Liver (tissue), 9 donors: ENCODE data around the gene PPIA. TPM values are rescaled to one million over a fixed set of nuclear protein-coding genes. Genes with fewer than 3 reads are reported as not detected.

ENCODE experiments used
- DNase-seq: peaks from one replicate; pipeline ENCODE4 v3.0.0-alpha.2; 2017; ENCODE audit warnings: low spot score
- H3K27ac ChIP-seq, 2 donors: one replicate each; pipeline ENCODE4 v1.7.0; 2013; ENCODE audit warnings: inconsistent platforms in 2 of 2, low read length in 2 of 2, control low read depth in 1 of 2, low read depth in 1 of 2, mild to moderate bottlenecking in 1 of 2
- H3K27me3 ChIP-seq, 4 donors: one replicate each; pipeline versions ENCODE4 v1.6.1 to v1.7.0; 2013; ENCODE audit warnings: low read length in 3 of 4, inconsistent platforms in 1 of 4, mild to moderate bottlenecking in 1 of 4, moderate library complexity in 1 of 4; ENCODE audit not compliant: control insufficient read depth in 4 of 4, insufficient read depth in 4 of 4
- H3K36me3 ChIP-seq, 4 donors: one replicate each; pipeline versions ENCODE4 v1.6.1 to v1.7.0; 2013; ENCODE audit warnings: low read length in 3 of 4, mild to moderate bottlenecking in 3 of 4, low read depth in 1 of 4, moderate library complexity in 1 of 4; ENCODE audit not compliant: control insufficient read depth in 4 of 4, insufficient read depth in 3 of 4
- H3K4me1 ChIP-seq, 4 donors: one replicate each; pipeline versions ENCODE4 v1.6.1 to v1.7.0; 2013; ENCODE audit warnings: low read length in 3 of 4, mild to moderate bottlenecking in 3 of 4, moderate library complexity in 1 of 4; ENCODE audit not compliant: control insufficient read depth in 4 of 4, insufficient read depth in 4 of 4
- H3K4me3 ChIP-seq, 3 donors: one replicate each; pipeline versions ENCODE4 v1.6.1 to v1.7.0; 2013; ENCODE audit warnings: low read length in 3 of 3, control low read depth in 1 of 3, low read depth in 1 of 3, mild to moderate bottlenecking in 1 of 3
- H3K9ac ChIP-seq, 2 donors: one replicate each; pipeline ENCODE4 v1.7.0; 2013; ENCODE audit warnings: low read length in 2 of 2, mild to moderate bottlenecking in 2 of 2, moderate library complexity in 2 of 2, control low read depth in 1 of 2, low read depth in 1 of 2
- H3K9me3 ChIP-seq, 4 donors: one replicate each; pipeline versions ENCODE4 v1.6.1 to v1.7.0; 2013; ENCODE audit warnings: low read length in 3 of 4; ENCODE audit not compliant: control insufficient read depth in 4 of 4
- ATF3 ChIP-seq: IDR thresholded peaks from 2 replicates; pipeline ENCODE4 v1.6.1; 2016; ENCODE audit warnings: antibody characterized with exemption
- EGR1 ChIP-seq, 2 donors: IDR thresholded peaks; 2 replicates each; pipeline ENCODE4 v1.6.1; 2016 to 2018; ENCODE audit warnings: antibody characterized with exemption in 2 of 2, low read depth in 2 of 2
- FOXA1 ChIP-seq: IDR thresholded peaks from 2 replicates; pipeline ENCODE4 v1.6.1; 2016; ENCODE audit warnings: antibody characterized with exemption
- FOXA2 ChIP-seq: IDR thresholded peaks from 2 replicates; pipeline ENCODE4 v1.6.1; 2016; ENCODE audit warnings: antibody characterized with exemption
- HNF4A ChIP-seq, 2 donors: conservative IDR thresholded peaks; 2 replicates each; pipeline ENCODE4 v1.6.1; 2016; ENCODE audit warnings: antibody characterized with exemption in 2 of 2, mild to moderate bottlenecking in 2 of 2
- JUND ChIP-seq, 2 donors: IDR thresholded peaks; 2 replicates each; pipeline ENCODE4 v1.6.1; 2016; ENCODE audit warnings: antibody characterized with exemption in 2 of 2
- NR2F2 ChIP-seq: IDR thresholded peaks from 2 replicates; pipeline ENCODE4 v1.6.1; 2016; ENCODE audit warnings: antibody characterized with exemption
- RAD21 ChIP-seq, 2 donors: IDR thresholded peaks; 2 replicates each; pipeline ENCODE4 v1.6.1; 2016; ENCODE audit warnings: antibody characterized with exemption in 2 of 2, mild to moderate bottlenecking in 2 of 2
- REST ChIP-seq: IDR thresholded peaks from 2 replicates; pipeline ENCODE4 v1.6.1; 2016; ENCODE audit warnings: antibody characterized with exemption, mild to moderate bottlenecking
- SP1 ChIP-seq: IDR thresholded peaks from 2 replicates; pipeline ENCODE4 v1.6.1; 2018; ENCODE audit warnings: antibody characterized with exemption, mild to moderate bottlenecking
- TAF1 ChIP-seq: conservative IDR thresholded peaks from 2 replicates; pipeline ENCODE4 v1.6.1; 2016; ENCODE audit warnings: antibody characterized with exemption, mild to moderate bottlenecking
- YY1 ChIP-seq: IDR thresholded peaks from 2 replicates; pipeline ENCODE4 v1.6.1; 2016; ENCODE audit warnings: antibody characterized with exemption, mild to moderate bottlenecking
- ZBTB33 ChIP-seq: IDR thresholded peaks from 2 replicates; pipeline ENCODE4 v1.6.1; 2016; ENCODE audit warnings: antibody characterized with exemption
- WGBS: extraction: QIAGEN DNeasy Blood & Tissue Kit; methylation state at CpG from one replicate; pipeline ENCODE4 v1.1.7; 2013; 5-methylcytosine and 5-hydroxymethylcytosine counted together
- polyA plus RNA-seq, 2 donors: library from polyadenylated mRNA; stranded (reverse) in 1 of 2; unstranded in 1 of 2; fragments of 200-250 nt in 1 of 2; fragments of >200 nt in 1 of 2; fragmentation: Nextera tagmentation in 1 of 2; extraction: Ambion mirVana in 1 of 2; gene quantifications; one replicate each; pipeline versions ENCODE4 v1.2.1 to v1.2.3, GENCODE V29; 2013 to 2015
- total RNA-seq, 2 donors: library from RNA; depleted of rRNA; stranded (reverse); fragments of >200 nt; gene quantifications; one replicate each; pipeline ENCODE4 v1.2.3, GENCODE V29; 2014
- donor health status: healthy.
- donor health status: healthy.
- donor health status: healthy.
- donor health status: healthy.
- donor health status: healthy.

The PPIA gene
- total and polyA plus RNA-seq, 4 donors, result 834 to 1,873 (median 1,399) TPM

GRCh38 chr7:44814919-44815318, 18.4 kb downstream of the PPIA start:
- 95% methylated on average over 2 of the region's 2 CpGs for WGBS
- no peak for DNase-seq
- no peaks in the 10 kb centered on the region for H3K9me3 ChIP-seq

GRCh38 chr7:44819292-44819691, 22.8 kb downstream of the PPIA start:
- TF ChIP-seq FOXA2 (no peak), ATF3 (no peak), JUND (IDR thresholded peaks at IDR 0.05) (no peak), SP1 (no peak), YY1 (no peak), RAD21 (IDR thresholded peaks at IDR 0.05) (no peak), ZBTB33 (no peak), HNF4A (conservative IDR thresholded peaks at IDR 0.05) (no peak), NR2F2 (no peak), FOXA1 (no peak), REST (no peak)
- H3K9me3 ChIP-seq, result no peaks in the 10 kb centered on the region
- H3K4me1 ChIP-seq, result no peaks in the 10 kb centered on the region
- H3K4me3 ChIP-seq, result no peak overlapping the region
- H3K27me3 ChIP-seq, result no peaks in the 10 kb centered on the region
- no peak overlapping the region for H3K9ac ChIP-seq
- no peak for DNase-seq
- H3K27ac ChIP-seq, result no peak overlapping the region
- WGBS, result 75% methylated on average over 2 of the region's 2 CpGs
- no peaks in the 10 kb centered on the region for H3K36me3 ChIP-seq

More at GRCh38 chr7:44814919-44815318, 18.4 kb downstream of the PPIA start:
- Histone ChIP-seq H3K27me3 (no peaks in the 10 kb centered on the region), H3K9ac (no peak overlapping the region), H3K4me1 (peaks cover 0 to 2% (median 2%) of the 10 kb centered on the region in 4 donors), H3K27ac (no peak overlapping the region), H3K4me3 (no peak overlapping the region), H3K36me3 (no peaks in the 10 kb centered on the region)
- TF ChIP-seq RAD21 (IDR thresholded peaks at IDR 0.05) (no peak), JUND (IDR thresholded peaks at IDR 0.05) (no peak)

DNA sequence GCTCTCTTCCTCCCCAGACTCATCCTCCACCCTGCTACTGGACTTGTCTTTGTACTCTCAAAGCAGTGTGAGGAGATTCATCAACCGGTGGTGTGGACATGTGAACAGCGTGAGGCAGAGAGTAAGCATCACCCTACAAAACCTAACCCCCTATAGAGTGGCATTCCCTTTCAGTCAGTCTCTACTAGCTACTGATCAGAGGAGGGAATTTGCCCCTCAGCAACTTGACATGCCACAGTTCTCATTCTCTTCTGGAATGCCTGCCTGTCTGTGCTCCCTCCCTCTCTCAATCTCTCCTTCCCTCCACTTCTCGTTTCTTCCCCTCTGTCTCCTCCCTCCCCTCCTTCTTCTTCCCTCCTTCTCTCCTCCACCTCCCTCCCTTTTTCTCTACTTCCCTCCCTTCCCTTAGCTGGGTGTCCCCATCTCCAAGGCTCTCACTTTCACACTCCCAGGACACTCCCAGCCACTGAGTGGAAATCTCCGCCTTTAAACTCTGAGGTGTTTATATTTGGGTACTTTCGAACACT, 26.8 kb downstream of the PPIA start:
- no peak for TF ChIP-seq EGR1 (IDR thresholded peaks at IDR 0.05; ENCODE audit: low read depth in 2 of 2)
- TF ChIP-seq SP1, result no peak
- TF ChIP-seq FOXA2, result no peak
- no peak for TF ChIP-seq TAF1
- TF ChIP-seq YY1, result no peak
- no peak for TF ChIP-seq FOXA1
- TF ChIP-seq ATF3, result no peak
- WGBS, result 87% methylated on average over 5 of the region's 5 CpGs
- H3K27ac ChIP-seq, result no peak overlapping the region

More for the DNA sequence above, 26.8 kb downstream of the PPIA start:
- no peak for DNase-seq
- H3K4me1 ChIP-seq, result no peaks in the 10 kb centered on the region
- no peak overlapping the region for H3K9ac ChIP-seq
- H3K4me3 ChIP-seq, result no peak overlapping the region
- H3K9me3 ChIP-seq, result no peaks in the 10 kb centered on the region
- peaks cover 0 to 7% (median 4%) of the 10 kb centered on the region in 4 donors for H3K36me3 ChIP-seq
- H3K27me3 ChIP-seq, result no peaks in the 10 kb centered on the region
